T-helper 2 cell treated with Interferon-gamma antibody and Interleukin-4, amounts not matched to agents 5 μg/mL and 100 μg/mL, for 36 hours (primary cell): ENCODE measurements around the gene UGT1A4.

ENCODE experiments used
- DNase-seq: peaks from one replicate; pipeline ENCODE4 v3.0.0; 2021; ENCODE audit warnings: low spot score
- H3K27ac Mint-ChIP-seq: one replicate; pipeline ENCODE4 v1.8.0; 2021; ENCODE audit warnings: mild to moderate bottlenecking, mixed read lengths
- H3K27me3 Mint-ChIP-seq: one replicate; pipeline ENCODE4 v1.8.0; 2021; ENCODE audit warnings: low read depth, mixed read lengths
- H3K36me3 Mint-ChIP-seq: one replicate; pipeline ENCODE4 v1.8.0; 2021; ENCODE audit warnings: low read depth, mixed read lengths
- H3K4me1 Mint-ChIP-seq: one replicate; pipeline ENCODE4 v1.8.0; 2021; ENCODE audit warnings: low read depth, mixed read lengths
- H3K4me3 Mint-ChIP-seq: one replicate; pipeline ENCODE4 v1.8.0; 2022; ENCODE audit warnings: mild to moderate bottlenecking, moderate library complexity, mixed read lengths
- H3K9me3 Mint-ChIP-seq: one replicate; pipeline ENCODE4 v1.8.0; 2021; ENCODE audit warnings: mixed read lengths

The UGT1A4 gene

GRCh38 chr2:233821196-233821595 lies 102.7 kb downstream of the UGT1A4 start:
- Mint-ChIP-seq H3K27ac (no peak overlapping the region), H3K27me3 (peaks cover 7% of the 10 kb centered on the region), H3K4me1 (no peaks in the 10 kb centered on the region), H3K4me3 (no peak overlapping the region), H3K36me3 (no peaks in the 10 kb centered on the region), H3K9me3 (no peaks in the 10 kb centered on the region)
- DNase-seq: no peak

- Mint-ChIP-seq H3K27ac (no peak overlapping the region), H3K4me3 (no peak overlapping the region)
Observed at GRCh38 chr2:233821709-233822100, 103.2 kb downstream of the UGT1A4 start.

GRCh38 chr2:233822101-233822771 lies 103.7 kb downstream of the UGT1A4 start:
- Mint-ChIP-seq H3K9me3 (no peaks in the 10 kb centered on the region), H3K36me3 (no peaks in the 10 kb centered on the region), H3K4me1 (no peaks in the 10 kb centered on the region), H3K4me3 (no peak overlapping the region), H3K27ac (no peak overlapping the region), H3K27me3 (peaks cover 12% of the 10 kb centered on the region)
- DNase-seq: no peak

More at GRCh38 chr2:233821709-233822100, 103.2 kb downstream of the UGT1A4 start:
- H3K9me3 Mint-ChIP-seq: no peaks in the 10 kb centered on the region
- H3K4me1 Mint-ChIP-seq: no peaks in the 10 kb centered on the region
- no peak for DNase-seq
- H3K27me3 Mint-ChIP-seq: peaks cover 12% of the 10 kb centered on the region
- H3K36me3 Mint-ChIP-seq: no peaks in the 10 kb centered on the region
